Stimulated activated CD4-positive, alpha-beta T cell treated with anti-CD3 and anti-CD28 coated beads, Interleukin-12 subunit alpha, Interleukin-12 subunit beta, amount 100 ng/mL, for 24 hours (primary cell): ENCODE measurements around the gene SEMA4B.

ENCODE experiments used
- DNase-seq, 2 experiments: peaks; one replicate each; pipeline ENCODE4 v3.0.0-alpha.2; 2020; ENCODE audit warnings: low read depth in 2 of 2

Gene SEMA4B

GRCh38 chr15:90203922-90204321, 2.8 kb downstream of the SEMA4B start:
- DNase-seq: no peak

DNA sequence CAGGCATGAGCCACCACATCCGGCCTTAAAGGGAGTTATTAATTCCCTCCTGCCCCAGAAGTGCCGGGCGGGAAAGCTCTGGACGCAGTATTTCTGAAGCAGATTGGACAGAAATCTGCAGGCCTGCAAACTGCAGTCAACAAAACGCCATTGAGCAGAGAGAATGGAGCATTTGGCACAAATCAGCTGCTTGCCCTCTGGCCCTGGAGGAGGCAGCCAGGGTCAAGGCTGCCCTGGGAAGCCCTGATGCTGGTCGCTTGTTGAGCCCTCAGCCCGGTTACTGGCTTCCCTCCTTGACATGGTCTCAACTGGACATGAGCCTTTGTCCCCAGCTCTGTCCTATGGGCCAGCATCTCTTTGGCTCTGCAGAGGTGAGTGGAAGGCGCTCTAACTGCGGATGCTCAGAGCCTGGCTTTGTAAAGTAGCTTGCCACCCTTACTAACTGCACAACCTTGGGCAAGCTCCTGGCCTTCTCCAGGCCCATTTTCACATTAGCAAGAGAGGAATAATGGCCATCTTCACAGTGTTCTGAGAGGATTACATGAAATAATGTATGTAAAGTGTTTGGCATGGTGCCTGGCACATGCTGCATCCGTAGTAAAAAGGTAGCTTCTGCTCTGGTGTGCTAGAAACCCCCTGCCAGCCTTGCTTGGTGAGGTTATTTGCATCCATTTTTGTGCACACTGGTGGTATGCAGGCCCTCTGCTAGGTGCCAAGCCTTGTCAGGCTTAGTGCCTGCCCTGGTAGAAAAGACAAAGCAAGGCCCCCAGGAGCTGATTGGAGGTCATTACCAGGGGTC, 4.1 kb downstream of the SEMA4B start:
- no peak for DNase-seq

- no peak for DNase-seq
These were observed 4.8 kb downstream of the SEMA4B start for GRCh38 chr15:90205886-90206285.

DNA sequence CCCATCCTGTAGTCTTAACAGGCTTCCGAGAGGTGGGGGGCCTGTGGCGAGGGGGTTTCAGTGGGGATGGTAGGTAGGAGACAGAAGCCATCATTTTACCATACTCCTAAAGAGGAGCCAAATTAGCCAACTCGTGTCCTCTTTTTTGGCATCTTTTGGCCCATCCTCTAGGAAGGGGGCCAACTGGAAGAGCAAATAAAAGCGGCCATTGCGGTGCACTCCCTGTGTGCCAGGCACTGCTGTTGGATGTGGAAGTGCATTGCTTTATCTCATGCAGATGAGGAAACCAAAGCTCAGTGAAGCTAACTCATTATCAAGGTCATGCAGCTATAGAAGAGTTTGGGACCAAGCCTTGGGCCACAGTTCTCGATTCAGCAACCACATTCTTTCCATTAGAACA, 6.1 kb downstream of the SEMA4B start:
- no peak for DNase-seq

DNA sequence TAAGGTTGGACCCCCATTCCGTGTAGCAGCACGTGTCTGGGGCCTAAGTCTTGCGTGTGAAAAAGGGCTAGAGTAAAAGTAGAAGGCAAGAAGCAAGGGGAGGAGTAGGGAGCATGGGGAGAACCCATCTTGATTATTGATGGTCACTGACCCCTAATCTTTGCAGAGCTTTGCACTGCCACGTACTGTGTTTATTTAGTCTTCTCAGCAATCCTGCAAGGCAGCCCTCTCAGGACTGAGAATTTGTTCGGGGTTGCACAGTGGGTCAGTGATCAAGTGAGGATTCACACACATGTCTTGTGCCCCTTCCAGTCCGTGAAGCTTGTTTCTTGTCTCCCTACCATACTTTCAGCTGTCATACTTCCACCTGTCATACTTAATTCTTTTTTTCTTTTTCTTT, 7.2 kb downstream of the SEMA4B start:
- DNase-seq: no peak

DNA sequence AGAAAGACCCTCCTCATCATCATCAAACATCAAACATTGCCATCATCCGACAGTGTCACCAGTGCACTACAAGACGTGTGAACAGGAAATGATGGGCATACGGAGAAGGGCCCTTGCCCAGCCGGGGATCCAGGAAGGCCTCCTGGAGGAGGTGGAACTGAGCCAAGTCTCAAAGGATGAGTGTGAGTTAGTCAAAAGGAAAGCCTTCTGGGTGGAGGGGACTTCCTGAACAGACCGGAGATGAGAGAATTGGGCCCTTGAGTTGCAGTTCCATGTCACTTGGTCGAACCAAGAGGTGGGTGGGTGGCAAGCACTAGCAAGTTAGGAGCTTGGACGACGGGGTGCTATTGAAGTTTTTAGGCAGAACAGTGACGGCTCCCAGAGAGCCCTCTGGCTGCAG, 8.5 kb downstream of the SEMA4B start:
- no peak for DNase-seq

DNA sequence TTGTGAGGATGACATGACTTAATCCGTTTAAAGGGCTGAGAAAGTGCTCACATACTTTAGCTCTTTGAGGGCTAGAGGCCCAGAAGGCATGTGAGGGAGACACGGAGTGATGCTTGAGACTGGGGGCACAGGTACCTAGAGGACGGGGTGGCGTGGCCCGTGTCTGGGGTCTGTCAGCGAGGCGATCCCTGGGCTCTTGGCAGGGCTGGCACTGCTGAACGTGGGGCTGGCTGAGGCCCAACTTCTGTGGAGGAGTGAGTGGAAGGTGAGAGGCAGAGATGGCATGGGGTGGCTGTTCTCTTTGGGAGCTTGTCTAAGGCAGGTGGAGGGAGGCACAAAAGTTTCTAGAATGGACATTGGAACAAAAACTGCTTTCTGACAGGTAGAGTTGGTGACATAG, 9.5 kb downstream of the SEMA4B start:
- no peak for DNase-seq

GRCh38 chr15:90211009-90211408, 9.9 kb downstream of the SEMA4B start:
- no peak for DNase-seq

DNA sequence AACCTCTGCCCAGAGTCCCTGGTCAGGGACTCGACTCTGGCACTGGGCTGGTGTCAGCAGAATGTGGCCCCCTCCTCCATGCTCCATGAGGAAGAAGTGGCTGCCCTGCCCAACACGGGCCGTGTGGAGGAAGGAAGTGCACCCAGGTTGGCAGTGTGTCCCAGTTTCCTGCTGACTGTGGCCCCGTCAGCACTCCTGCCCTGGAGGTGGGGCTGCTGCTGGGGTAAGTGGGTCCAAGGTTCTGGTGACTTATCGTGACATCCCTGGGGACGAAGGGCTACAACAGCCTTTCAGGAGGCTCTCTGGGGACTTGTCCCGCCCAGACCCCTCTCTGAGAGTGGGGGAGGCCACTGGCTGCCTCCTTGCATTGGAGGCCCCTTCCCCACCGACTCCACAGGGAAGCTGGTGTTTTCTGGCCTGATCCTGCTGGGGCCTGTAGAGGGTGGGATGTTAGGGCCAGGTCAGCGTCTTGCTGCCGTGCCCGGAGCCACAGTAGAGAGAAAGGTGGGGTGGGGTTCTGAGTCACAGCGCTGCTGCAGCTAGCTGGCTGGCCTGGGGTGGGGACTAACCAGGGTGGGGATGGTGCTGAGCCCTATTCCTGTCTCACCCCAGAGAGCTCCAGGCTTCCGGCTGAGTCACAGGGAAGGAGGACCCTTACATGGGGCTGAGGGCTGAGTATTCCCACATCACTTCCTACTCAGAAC, 10.5 kb downstream of the SEMA4B start:
- no peak for DNase-seq

GRCh38 chr15:90212221-90213098, 11.3 kb downstream of the SEMA4B start:
- no peak for DNase-seq

DNA sequence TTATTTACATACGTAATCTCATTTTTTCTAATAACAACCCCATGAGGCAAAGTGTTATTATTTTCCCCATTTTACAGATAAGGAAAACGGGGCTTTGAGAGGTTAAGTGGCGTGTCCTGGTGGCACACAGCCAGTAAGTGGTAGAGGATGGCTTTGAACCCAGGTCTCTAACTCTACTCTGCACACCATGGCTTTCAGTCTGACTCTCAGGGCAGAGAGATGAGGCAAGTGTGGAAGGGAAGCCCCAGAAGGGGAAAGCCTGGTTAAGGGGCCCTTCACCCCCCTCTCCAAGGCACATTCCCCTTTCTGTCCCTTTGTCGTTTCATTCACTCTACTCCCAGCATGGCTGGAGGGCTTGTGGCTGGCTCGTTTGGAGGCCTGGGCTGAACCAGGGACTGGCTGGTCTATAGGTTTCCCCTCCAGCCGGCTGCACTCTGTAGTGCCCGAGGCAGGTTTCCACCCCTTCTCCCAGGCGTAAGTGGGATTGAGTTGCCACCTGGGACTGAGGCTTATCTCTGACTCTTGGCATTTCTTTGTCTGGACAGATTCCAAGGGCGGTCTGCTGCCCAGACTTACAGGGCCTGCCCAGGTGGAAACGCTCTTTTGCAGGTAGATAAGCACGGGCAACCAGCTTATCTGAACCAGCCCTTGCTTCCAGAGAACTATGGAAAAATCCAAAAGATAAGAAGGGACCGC, 12.1 kb downstream of the SEMA4B start:
- no peak for DNase-seq

- DNase-seq: no peak
These were observed 12.7 kb downstream of the SEMA4B start for GRCh38 chr15:90213818-90214204.

- no peak for DNase-seq
These were observed 13.5 kb downstream of the SEMA4B start for GRCh38 chr15:90214553-90215196.

DNA sequence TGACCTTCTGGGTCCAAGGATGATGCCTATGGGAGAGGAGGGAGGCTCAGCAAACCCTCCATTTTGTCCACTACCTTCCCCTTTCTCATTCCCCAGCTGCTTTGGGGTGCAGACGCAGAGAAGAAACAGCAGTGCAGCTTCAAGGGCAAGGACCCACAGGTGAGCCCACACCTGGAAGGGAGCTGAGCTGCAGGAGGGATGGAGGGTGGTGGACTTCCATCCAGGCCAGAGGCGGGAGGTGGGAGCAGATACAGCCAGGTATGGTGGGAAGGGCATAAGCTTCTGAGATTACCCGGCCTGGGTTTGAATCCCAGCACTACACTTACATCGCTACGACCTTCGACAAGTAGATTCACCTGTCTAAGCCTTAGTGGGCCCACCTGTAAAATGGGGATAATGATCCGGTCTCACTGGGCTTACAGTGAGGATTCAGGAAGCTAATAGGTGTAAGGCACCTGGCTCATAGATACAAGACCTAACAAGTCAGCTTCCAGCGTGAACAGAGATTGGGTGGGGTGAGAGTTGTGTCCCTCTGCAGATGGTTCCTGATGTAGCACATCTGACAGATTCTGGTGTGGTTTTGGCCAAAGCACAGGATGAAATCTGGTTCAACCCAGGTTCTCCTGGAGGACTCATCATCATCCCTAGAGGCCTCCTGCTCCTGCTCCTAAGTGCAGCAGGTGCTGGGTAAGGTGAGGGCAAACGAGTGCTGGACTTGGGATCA, 16.7 kb downstream of the SEMA4B start:
- no peak for DNase-seq

- DNase-seq: peak in 1 of 2 experiments; percentile 41
These were observed 18.5 kb downstream of the SEMA4B start for GRCh38 chr15:90219421-90220141.

DNA sequence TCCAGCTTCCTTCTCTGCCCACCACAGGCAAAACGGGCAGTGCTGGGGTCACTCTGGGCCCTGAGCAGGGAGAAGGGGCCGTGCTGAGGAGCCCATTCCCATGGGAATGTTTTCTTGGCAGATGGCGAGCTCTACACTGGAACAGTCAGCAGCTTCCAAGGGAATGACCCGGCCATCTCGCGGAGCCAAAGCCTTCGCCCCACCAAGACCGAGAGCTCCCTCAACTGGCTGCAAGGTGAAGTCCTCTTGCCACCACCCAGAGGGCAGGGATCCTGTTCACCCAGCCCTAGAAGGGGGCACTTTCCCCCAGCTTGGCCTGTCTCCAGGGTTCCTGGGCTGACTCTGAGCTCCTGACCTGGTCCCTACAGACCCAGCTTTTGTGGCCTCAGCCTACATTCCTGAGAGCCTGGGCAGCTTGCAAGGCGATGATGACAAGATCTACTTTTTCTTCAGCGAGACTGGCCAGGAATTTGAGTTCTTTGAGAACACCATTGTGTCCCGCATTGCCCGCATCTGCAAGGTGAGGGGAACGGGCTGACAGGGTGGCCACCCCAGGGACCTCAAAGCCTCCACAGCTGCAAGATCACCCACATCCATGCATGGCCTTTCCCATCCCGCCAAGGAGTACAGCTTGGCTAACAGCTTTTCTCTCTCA, 20.2 kb downstream of the SEMA4B start:
- peak in 1 of 2 experiments; percentile 23 for DNase-seq

- DNase-seq: no peak
These were observed 21.4 kb downstream of the SEMA4B start for GRCh38 chr15:90222547-90222946.

DNA sequence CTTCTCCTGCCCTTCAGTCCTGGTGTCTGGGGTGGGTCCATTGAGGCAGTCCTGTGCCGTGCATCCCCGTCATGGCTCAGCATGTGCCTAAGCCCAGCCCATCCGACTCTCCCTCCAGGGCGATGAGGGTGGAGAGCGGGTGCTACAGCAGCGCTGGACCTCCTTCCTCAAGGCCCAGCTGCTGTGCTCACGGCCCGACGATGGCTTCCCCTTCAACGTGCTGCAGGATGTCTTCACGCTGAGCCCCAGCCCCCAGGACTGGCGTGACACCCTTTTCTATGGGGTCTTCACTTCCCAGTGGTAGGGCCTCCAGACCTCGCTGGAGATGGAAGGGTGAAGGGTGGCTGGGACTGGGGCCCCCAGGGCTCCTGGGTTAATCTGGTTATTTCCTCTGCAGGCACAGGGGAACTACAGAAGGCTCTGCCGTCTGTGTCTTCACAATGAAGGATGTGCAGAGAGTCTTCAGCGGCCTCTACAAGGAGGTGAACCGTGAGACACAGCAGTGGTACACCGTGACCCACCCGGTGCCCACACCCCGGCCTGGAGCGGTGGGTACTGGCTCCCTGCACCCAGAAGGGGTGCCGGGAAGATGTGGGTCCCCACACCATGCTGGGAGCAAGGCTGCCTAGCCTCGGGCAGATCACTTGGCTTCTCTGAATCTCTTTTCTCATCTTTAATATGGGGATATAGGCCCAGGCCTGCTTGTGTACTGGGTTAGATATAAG, 22.5 kb downstream of the SEMA4B start:
- DNase-seq: no peak

DNA sequence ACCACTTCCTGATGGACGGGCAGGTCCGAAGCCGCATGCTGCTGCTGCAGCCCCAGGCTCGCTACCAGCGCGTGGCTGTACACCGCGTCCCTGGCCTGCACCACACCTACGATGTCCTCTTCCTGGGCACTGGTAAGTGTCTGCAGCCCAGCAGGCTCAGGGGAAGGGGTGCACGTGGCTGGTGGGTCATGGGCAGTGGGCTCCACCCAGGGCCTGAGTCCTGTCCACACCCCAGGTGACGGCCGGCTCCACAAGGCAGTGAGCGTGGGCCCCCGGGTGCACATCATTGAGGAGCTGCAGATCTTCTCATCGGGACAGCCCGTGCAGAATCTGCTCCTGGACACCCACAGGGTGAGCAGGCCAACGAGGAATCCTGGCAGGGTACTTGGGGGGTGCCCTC, 23.9 kb downstream of the SEMA4B start:
- DNase-seq: no peak
